HepG2 (cell line): ENCODE measurements around the gene PLEKHM2. TPM values are rescaled to one million over a fixed set of nuclear protein-coding genes. Genes with fewer than 3 reads are reported as not detected.

Experiments used
- ATAC-seq: fragments of 200-7000 bp; cut with Tn5 transposase; 3 replicates; pipeline ENCODE4 v1.9.1; 2020; ENCODE audit warnings: mild to moderate bottlenecking, moderate library complexity
- BruUV-seq: library from RNA; stranded (reverse); fragments of 400-500 nt; replicated peaks from 2 replicates; lab custom pipeline; 2021; lab: Mats Ljungman, UMichigan
- CTCF ChIA-PET: fragments of 300-600 bp; formaldehyde crosslinking; extraction: SDS; loops from one replicate; lab custom pipeline; 2021; ENCODE audit warnings: low total read pairs, inconsistent platforms, low intra/inter-chr PET ratio; lab: Yijun Ruan, JAX
- POLR2A ChIA-PET: fragments of 350-600 bp; sonication (Branson Sonifier 250); formaldehyde crosslinking; loops from one replicate; lab custom pipeline; 2020; ENCODE audit warnings: antibody characterized with exemption, inconsistent platforms; lab: Yijun Ruan, JAX
- DNase-seq: peaks from one replicate; pipeline ENCODE4 v3.0.0-alpha.2; 2015; ENCODE audit warnings: low spot score
- FAIRE-seq: peaks from 3 replicates; lab custom pipeline; 2011; peaks lifted over from hg19 to GRCh38; lab: Jason Lieb, UNC
- H2AFZ ChIP-seq: one replicate; pipeline ENCODE4 v1.6.1; 2011; ENCODE audit warnings: low read length, inconsistent platforms
- H3K27ac ChIP-seq: fragments of 300-600 bp; 3 replicates; pipeline ENCODE4 v1.8.0; 2011; ENCODE audit warnings: mixed run types, mild to moderate bottlenecking, mixed read lengths, low read length, inconsistent platforms; ENCODE audit not compliant: insufficient read depth; ENCODE audit errors: extremely low read length
- H3K27me3 ChIP-seq, 2 experiments: fragments of 200-600 bp in 1 of 2; 2 replicates in 1 of 2; 3 replicates in 1 of 2; pipeline versions ENCODE4 v1.6.0 to v1.8.0; 2011; ENCODE audit warnings: low read length in 2 of 2, mild to moderate bottlenecking in 2 of 2, moderate library complexity in 2 of 2, inconsistent platforms in 1 of 2; ENCODE audit not compliant: insufficient read depth in 2 of 2, control insufficient read depth in 1 of 2
- H3K36me3 ChIP-seq, 2 experiments: fragments of 200-600 bp in 1 of 2; replicated peaks in 1 of 2; 2 replicates in 1 of 2; 3 replicates in 1 of 2; pipeline versions ENCODE4 v1.5.1 to v1.8.0; 2011; ENCODE audit warnings: low read length in 2 of 2, inconsistent platforms in 1 of 2; ENCODE audit not compliant: insufficient read depth in 2 of 2, control insufficient read depth in 1 of 2
- H3K4me1 ChIP-seq: 2 replicates; pipeline ENCODE4 v1.5.1; 2012; ENCODE audit warnings: low read length, inconsistent platforms; ENCODE audit not compliant: insufficient read depth
- H3K4me2 ChIP-seq: 2 replicates; pipeline ENCODE4 v1.6.0; 2011; ENCODE audit warnings: low read depth, low read length, inconsistent platforms
- H3K4me3 ChIP-seq, 3 experiments: fragments of 200-600 bp in 1 of 3; sonication (generic), shearing (Covaris generic) in 1 of 3; replicated peaks in 1 of 3; 2 replicates each; pipeline ENCODE4 v1.5.1; 2011 to 2016; ENCODE audit warnings: low read length in 3 of 3, inconsistent platforms in 2 of 3, low read depth in 2 of 3, mild to moderate bottlenecking in 2 of 3, control low read depth in 1 of 3, mixed read lengths in 1 of 3; ENCODE audit not compliant: insufficient read depth in 1 of 3
- H3K79me2 ChIP-seq: one replicate; pipeline ENCODE4 v1.6.1; 2011; ENCODE audit warnings: low read length, inconsistent platforms; ENCODE audit not compliant: insufficient read depth
- H3K9ac ChIP-seq: 2 replicates; pipeline ENCODE4 v1.6.0; 2011; ENCODE audit warnings: mild to moderate bottlenecking, low read depth, low read length, inconsistent platforms; ENCODE audit not compliant: insufficient read depth
- H3K9me3 ChIP-seq: 2 replicates; pipeline ENCODE4 v1.5.1; 2012; ENCODE audit warnings: mild to moderate bottlenecking, low read length
- H4K20me1 ChIP-seq: 2 replicates; pipeline ENCODE4 v1.6.0; 2011; ENCODE audit warnings: inconsistent platforms, mild to moderate bottlenecking, low read length, moderate library complexity; ENCODE audit not compliant: insufficient read depth
- E2F2 ChIP-seq: sonication (generic); formaldehyde crosslinking; IDR thresholded peaks from 2 replicates; pipeline ENCODE4 v1.4.0; 2020; ENCODE audit warnings: missing genetic modification reagents, borderline replicate concordance
- NCOR1 ChIP-seq: fragments of 200-600 bp; sonication (generic); IDR thresholded peaks from 2 replicates; pipeline ENCODE4 v1.7.0; 2017; ENCODE audit warnings: antibody characterized with exemption, low read length, borderline replicate concordance
- TAF1 ChIP-seq: sonication (generic); formaldehyde crosslinking; IDR thresholded peaks from 2 replicates; pipeline ENCODE4 v1.4.0; 2020; ENCODE audit warnings: missing genetic modification reagents
- ZBTB2 ChIP-seq: sonication (generic); formaldehyde crosslinking; IDR thresholded peaks from 2 replicates; pipeline ENCODE4 v1.8.0; 2022; ENCODE audit warnings: low read depth, missing genetic modification reagents
- ZNF180 ChIP-seq: sonication (generic); formaldehyde crosslinking; IDR thresholded peaks from 2 replicates; pipeline ENCODE4 v1.4.0; 2020; ENCODE audit warnings: low read depth, missing genetic modification reagents, borderline replicate concordance
- ZNF792 ChIP-seq: IDR thresholded peaks from 2 replicates; pipeline ENCODE4 v1.6.1; 2016
- WGBS: methylation state at CpG from one replicate; pipeline ENCODE4 v1.1.6; 2017; ENCODE audit warnings: low lambda C conversion rate; 5-methylcytosine and 5-hydroxymethylcytosine counted together
- in situ Hi-C: cut with HindIII; loops from 2 replicates; pipeline ENCODE4 v1.10.0; 2017; ENCODE audit warnings: low pct_unique_long_range_greater_than_20kb; ENCODE audit not compliant: extremely low pct_ligation_motif_present
- intact Hi-C: fragments of 100-400 bp; cut with micrococcal nuclease; formaldehyde crosslinking; loops from one replicate; pipeline ENCODE4 v1.10.0; 2022; ENCODE audit not compliant: unreplicated experiment
- polyA plus RNA-seq, 8 experiments: library from polyadenylated mRNA; depleted of rRNA in 3 of 8; stranded (reverse) in 7 of 8; unstranded in 1 of 8; fragments of >200 nt; fragmentation: Illumina TruSeq in 4 of 8; extraction: Trizol in 4 of 8; gene quantifications; 2 replicates each; pipeline versions ENCODE4 v1.2.1 to v1.2.3, GENCODE V29; 2011 to 2016; ENCODE audit warnings: low read depth in 4 of 8, missing spikeins in 1 of 8, mixed read lengths in 1 of 8; ENCODE audit not compliant: insufficient read depth in 1 of 8
- total RNA-seq, 5 experiments: library from RNA; depleted of rRNA; stranded (reverse); fragments of >200 nt; fragmentation: Illumina TruSeq; extraction: Trizol; gene quantifications; 2 replicates each; pipeline ENCODE4 v1.2.3, GENCODE V29; 2016; ENCODE audit warnings: low read depth in 1 of 5
- TF ChIP-seq, protein P1 (sequence below): sonication (generic); formaldehyde crosslinking; IDR thresholded peaks from 2 replicates; pipeline ENCODE4 v1.9.0; 2021; ENCODE audit warnings: missing genetic modification reagents, borderline replicate concordance

Gene PLEKHM2
- total and polyA plus RNA-seq, 2 of the 13 experiments (the other 11 are each of a cell fraction or from before 2014, with no cell fraction given): 16.5 to 27.3 TPM

DNA sequence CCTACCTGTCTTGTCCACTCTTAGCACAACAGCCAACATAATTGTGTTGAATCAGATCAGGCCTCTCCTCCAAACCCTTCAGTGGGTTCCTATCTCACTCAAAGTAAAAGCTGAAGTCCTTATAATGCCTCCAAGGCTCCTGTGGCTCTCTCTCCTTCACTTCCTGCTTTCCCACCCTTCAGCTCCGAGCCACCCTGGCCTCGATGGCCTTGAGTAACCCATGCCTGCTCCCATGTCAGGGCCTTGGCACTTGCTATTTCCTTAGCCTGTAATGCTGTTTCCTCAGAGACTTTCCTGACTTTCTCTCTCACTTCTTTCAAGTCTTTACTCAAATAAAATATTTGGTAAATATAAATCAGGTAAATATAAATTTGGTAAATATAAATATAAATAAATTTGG lies 8.1 kb upstream of the PLEKHM2 start:
- H3K4me2 ChIP-seq: no peak overlapping the region
- no peak for ATAC-seq
- no peak for DNase-seq
- no peak overlapping the region for H3K4me3 ChIP-seq
- no peaks in the 10 kb centered on the region for H4K20me1 ChIP-seq
- TF ChIP-seq TAF1 (CRISPR knock-in tag): no peak
- TF ChIP-seq ZBTB2 (CRISPR knock-in tag): no peak
- TF ChIP-seq ZNF792 (CRISPR knock-in tag): no peak
- no peak for TF ChIP-seq NCOR1
- no peak for TF ChIP-seq ZNF180
- TF ChIP-seq, protein P1, sequence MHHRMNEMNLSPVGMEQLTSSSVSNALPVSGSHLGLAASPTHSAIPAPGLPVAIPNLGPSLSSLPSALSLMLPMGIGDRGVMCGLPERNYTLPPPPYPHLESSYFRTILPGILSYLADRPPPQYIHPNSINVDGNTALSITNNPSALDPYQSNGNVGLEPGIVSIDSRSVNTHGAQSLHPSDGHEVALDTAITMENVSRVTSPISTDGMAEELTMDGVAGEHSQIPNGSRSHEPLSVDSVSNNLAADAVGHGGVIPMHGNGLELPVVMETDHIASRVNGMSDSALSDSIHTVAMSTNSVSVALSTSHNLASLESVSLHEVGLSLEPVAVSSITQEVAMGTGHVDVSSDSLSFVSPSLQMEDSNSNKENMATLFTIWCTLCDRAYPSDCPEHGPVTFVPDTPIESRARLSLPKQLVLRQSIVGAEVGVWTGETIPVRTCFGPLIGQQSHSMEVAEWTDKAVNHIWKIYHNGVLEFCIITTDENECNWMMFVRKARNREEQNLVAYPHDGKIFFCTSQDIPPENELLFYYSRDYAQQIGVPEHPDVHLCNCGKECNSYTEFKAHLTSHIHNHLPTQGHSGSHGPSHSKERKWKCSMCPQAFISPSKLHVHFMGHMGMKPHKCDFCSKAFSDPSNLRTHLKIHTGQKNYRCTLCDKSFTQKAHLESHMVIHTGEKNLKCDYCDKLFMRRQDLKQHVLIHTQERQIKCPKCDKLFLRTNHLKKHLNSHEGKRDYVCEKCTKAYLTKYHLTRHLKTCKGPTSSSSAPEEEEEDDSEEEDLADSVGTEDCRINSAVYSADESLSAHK (CRISPR knock-in tag): no peak
- no peak for TF ChIP-seq E2F2
- H3K27me3 ChIP-seq: no peaks in the 10 kb centered on the region
- H3K79me2 ChIP-seq: no peaks in the 10 kb centered on the region
- H3K9ac ChIP-seq: no peak overlapping the region
- WGBS: 30% methylated on average over 2 of the region's 2 CpGs
- POLR2A ChIA-PET: no interaction called here
- intact Hi-C loops (no loop called here), in situ Hi-C loops (no loop called here)
- peaks cover 9% of the 10 kb centered on the region for H3K4me1 ChIP-seq
- no TSS peak for BruUV-seq
- no peak overlapping the region for H2AFZ ChIP-seq
- no peaks in the 10 kb centered on the region for H3K9me3 ChIP-seq
- CTCF ChIA-PET: no interaction called here
- H3K36me3 ChIP-seq: no peaks in the 10 kb centered on the region
- no peak overlapping the region for H3K27ac ChIP-seq
- no peak for FAIRE-seq
